NT2/D1 (cell line): ENCODE measurements around the gene BEGAIN.

Source experiments
- DNase-seq: peaks from one replicate; pipeline ENCODE4 v3.0.0-alpha.2; 2011; ENCODE audit warnings: low read depth, low spot score
- H3K27me3 ChIP-seq: 2 replicates; pipeline ENCODE4 v1.6.0; 2011; ENCODE audit warnings: mild to moderate bottlenecking; ENCODE audit not compliant: insufficient read length, insufficient read depth
- H3K36me3 ChIP-seq: 2 replicates; pipeline ENCODE4 v1.6.1; 2011; ENCODE audit warnings: mild to moderate bottlenecking, low read length, mixed read lengths; ENCODE audit not compliant: insufficient read depth, insufficient read length
- H3K4me1 ChIP-seq: 2 replicates; pipeline ENCODE4 v1.5.1; 2011; ENCODE audit not compliant: insufficient read depth, insufficient read length
- H3K4me3 ChIP-seq: 2 replicates; pipeline ENCODE4 v1.5.1; 2011; ENCODE audit warnings: low read depth; ENCODE audit not compliant: insufficient read length
- H3K9ac ChIP-seq: 2 replicates; pipeline ENCODE4 v1.6.0; 2011; ENCODE audit warnings: low read depth; ENCODE audit not compliant: insufficient read length
- H3K9me3 ChIP-seq: 2 replicates; pipeline ENCODE4 v1.5.1; 2011; ENCODE audit warnings: mild to moderate bottlenecking, low read length; ENCODE audit not compliant: insufficient read depth
- SUZ12 ChIP-seq: IDR thresholded peaks from 2 replicates; pipeline ENCODE4 v1.6.1; 2011; ENCODE audit not compliant: insufficient read length, insufficient read depth; ENCODE audit errors: extremely low read depth
- YY1 ChIP-seq: IDR thresholded peaks from 2 replicates; pipeline ENCODE4 v1.6.1; 2011; ENCODE audit not compliant: insufficient read length, insufficient read depth
- ZNF274 ChIP-seq: IDR thresholded peaks from 2 replicates; pipeline ENCODE4 v1.6.1; 2011; ENCODE audit warnings: mild to moderate bottlenecking, low read depth, low read length

The BEGAIN gene

GRCh38 chr14:100603341-100604120, 16.3 kb upstream of the BEGAIN start:
- Histone ChIP-seq H3K9me3 (no peaks in the 10 kb centered on the region), H3K36me3 (no peaks in the 10 kb centered on the region), H3K27me3 (no peaks in the 10 kb centered on the region), H3K4me1 (peaks cover 4% of the 10 kb centered on the region), H3K4me3 (no peak overlapping the region), H3K9ac (no peak overlapping the region)
- TF ChIP-seq YY1 (no peak), ZNF274 (no peak), SUZ12 (no peak)
- DNase-seq, result no peak

DNA sequence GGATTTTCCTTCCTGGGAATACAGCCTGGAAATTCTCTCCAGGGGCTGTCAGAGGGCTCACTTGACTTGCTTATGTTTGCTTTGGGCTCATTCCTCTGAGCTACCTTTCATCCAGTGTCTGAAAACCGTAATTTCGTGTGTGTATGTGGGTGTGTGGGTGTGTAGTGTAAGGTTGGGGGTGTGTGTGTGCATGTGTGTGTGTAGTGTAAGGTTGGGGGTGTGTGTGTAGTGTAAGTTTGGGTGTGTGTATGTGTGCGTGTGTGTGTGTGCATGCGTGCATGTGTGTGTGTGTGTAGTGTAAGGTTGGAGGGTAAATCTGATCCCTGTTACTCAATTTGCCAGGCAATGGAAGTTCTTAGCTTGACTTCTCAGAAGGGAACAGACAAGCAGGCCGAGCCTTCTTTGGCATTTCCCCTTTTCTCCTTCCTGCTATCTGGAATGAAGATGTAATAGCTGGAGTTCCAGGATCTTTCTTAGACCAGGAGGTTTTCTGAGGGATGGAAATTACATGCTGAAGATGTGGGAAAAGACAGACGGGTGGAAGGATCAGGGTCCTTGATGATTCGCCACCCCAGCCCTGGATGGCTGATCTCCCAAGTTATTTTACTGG, 15.5 kb upstream of the BEGAIN start:
- H3K36me3 ChIP-seq, result no peaks in the 10 kb centered on the region
- H3K4me3 ChIP-seq, result no peak overlapping the region
- DNase-seq, result no peak
- H3K27me3 ChIP-seq, result no peaks in the 10 kb centered on the region
- peaks cover 4% of the 10 kb centered on the region for H3K4me1 ChIP-seq
- no peaks in the 10 kb centered on the region for H3K9me3 ChIP-seq
- no peak for TF ChIP-seq SUZ12
- no peak for TF ChIP-seq ZNF274
- no peak for TF ChIP-seq YY1
- H3K9ac ChIP-seq, result no peak overlapping the region

- Histone ChIP-seq H3K9me3 (no peaks in the 10 kb centered on the region), H3K9ac (no peak overlapping the region), H3K36me3 (no peaks in the 10 kb centered on the region), H3K27me3 (no peaks in the 10 kb centered on the region), H3K4me3 (no peak overlapping the region), H3K4me1 (peaks cover 4% of the 10 kb centered on the region)
- DNase-seq, result no peak
- TF ChIP-seq SUZ12, result no peak
- no peak for TF ChIP-seq ZNF274
- no peak for TF ChIP-seq YY1
Observed at GRCh38 chr14:100601914-100602313, 14.7 kb upstream of the BEGAIN start.

- DNase-seq, result no peak
- H3K4me3 ChIP-seq, result no peak overlapping the region
- H3K9ac ChIP-seq, result no peak overlapping the region
- no peaks in the 10 kb centered on the region for H3K36me3 ChIP-seq
- peaks cover 4% of the 10 kb centered on the region for H3K4me1 ChIP-seq
- H3K9me3 ChIP-seq, result no peaks in the 10 kb centered on the region
- H3K27me3 ChIP-seq, result no peaks in the 10 kb centered on the region
- no peak for TF ChIP-seq YY1
- no peak for TF ChIP-seq ZNF274
Observed at GRCh38 chr14:100601064-100601463, 13.8 kb upstream of the BEGAIN start.

DNA sequence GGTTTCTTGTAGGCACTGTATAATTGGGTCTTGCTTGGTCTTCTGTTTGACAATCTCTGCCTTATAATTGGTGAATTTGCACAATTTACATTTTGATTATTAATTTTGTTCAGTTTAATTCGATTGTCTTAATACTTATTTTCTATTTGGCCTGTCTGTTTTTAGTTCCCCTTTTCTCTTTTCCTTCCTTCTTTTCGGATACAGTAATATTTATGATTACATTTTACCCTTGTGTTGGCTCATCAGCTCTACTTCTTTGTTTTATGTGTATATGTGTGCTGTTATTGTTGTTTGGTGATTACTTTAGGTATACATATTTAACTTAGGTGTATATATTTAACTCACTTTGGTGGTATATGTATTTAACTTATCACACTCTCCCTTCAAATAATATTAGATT, 12.8 kb upstream of the BEGAIN start:
- TF ChIP-seq ZNF274 (no peak), YY1 (no peak), SUZ12 (no peak)
- Histone ChIP-seq H3K36me3 (no peaks in the 10 kb centered on the region), H3K4me3 (no peak overlapping the region), H3K9me3 (no peaks in the 10 kb centered on the region), H3K4me1 (no peaks in the 10 kb centered on the region), H3K9ac (no peak overlapping the region), H3K27me3 (no peaks in the 10 kb centered on the region)
- no peak for DNase-seq

DNA sequence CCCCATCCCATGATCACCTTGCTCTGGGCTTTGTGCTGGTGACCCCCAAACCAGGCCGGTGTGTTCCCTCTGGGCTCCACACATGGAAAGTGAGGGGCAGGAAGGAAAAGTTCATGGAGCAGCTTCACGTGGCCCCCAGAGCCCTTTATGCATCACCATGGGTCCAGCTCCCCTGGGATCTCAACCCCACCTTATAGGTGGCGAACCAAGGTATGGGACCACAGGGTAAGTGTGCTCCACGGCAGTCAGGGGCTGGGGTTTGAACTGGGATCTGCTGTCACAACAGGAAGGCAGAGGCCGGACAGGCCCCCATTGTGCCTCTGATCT, 7.4 kb upstream of the BEGAIN start:
- no peaks in the 10 kb centered on the region for H3K4me1 ChIP-seq
- TF ChIP-seq YY1, result no peak
- peaks cover 5% of the 10 kb centered on the region for H3K27me3 ChIP-seq
- H3K36me3 ChIP-seq, result no peaks in the 10 kb centered on the region
- no peaks in the 10 kb centered on the region for H3K9me3 ChIP-seq
- H3K9ac ChIP-seq, result no peak overlapping the region
- DNase-seq, result no peak
- no peak overlapping the region for H3K4me3 ChIP-seq

DNA sequence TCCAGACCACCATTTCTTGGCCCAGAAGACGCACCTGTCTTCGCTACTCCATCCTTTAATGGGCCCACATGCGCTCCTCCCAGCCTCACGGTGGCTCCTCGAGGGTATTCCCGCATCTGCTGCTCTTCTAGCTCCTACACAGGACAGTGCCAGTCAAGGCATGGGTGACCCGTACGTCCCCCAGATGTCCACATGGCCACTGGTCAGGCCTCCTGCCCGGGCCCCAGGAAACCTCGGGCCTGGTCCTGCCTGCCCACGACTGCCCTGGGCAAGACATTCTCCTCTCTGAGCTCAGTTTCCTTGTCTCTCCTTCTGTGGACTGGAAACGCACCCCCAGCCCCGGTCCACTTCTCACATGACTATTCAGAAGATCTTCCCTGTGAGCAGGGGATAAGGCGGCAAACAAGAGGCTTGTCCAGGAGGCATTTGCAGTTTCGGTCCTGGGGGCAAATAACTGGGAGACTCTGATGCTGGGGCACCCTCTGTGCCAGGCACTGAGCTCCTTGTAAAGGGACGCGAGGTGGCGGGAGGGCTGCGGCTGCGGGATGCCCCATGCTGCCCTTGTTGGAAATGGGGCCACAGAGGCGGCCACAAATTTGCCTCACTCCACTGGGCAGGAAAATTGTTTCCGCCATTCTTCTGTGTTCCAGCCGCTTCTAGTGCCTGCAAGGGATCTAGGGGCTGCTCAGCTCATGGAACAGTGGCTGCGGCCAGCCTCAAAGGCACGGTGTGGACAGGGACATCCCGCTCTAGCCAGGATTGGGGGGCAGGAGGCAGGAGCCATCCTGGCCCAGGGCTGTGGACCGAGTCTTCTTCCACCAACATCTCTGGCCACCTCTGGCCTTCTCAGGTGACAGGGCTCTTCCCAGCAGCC, 6.8 kb upstream of the BEGAIN start:
- H3K9ac ChIP-seq, result no peak overlapping the region
- H3K36me3 ChIP-seq, result no peaks in the 10 kb centered on the region
- H3K4me3 ChIP-seq, result no peak overlapping the region
- DNase-seq, result no peak
- H3K9me3 ChIP-seq, result no peaks in the 10 kb centered on the region
- no peak for TF ChIP-seq YY1
- TF ChIP-seq ZNF274, result no peak
- TF ChIP-seq SUZ12, result no peak
- peaks cover 7% of the 10 kb centered on the region for H3K27me3 ChIP-seq
- H3K4me1 ChIP-seq, result peaks cover under 1% of the 10 kb centered on the region
